SIG-M5 treated with dmso at 0.1 percent for 504 hours (cell line): ENCODE measurements around the gene ZMIZ1.

Experiments
- DNase-seq: peaks from one replicate; lab custom pipeline; 2025; ENCODE audit not compliant: unreplicated experiment; lab: John Stamatoyannopoulos, UW

Gene ZMIZ1

DNA sequence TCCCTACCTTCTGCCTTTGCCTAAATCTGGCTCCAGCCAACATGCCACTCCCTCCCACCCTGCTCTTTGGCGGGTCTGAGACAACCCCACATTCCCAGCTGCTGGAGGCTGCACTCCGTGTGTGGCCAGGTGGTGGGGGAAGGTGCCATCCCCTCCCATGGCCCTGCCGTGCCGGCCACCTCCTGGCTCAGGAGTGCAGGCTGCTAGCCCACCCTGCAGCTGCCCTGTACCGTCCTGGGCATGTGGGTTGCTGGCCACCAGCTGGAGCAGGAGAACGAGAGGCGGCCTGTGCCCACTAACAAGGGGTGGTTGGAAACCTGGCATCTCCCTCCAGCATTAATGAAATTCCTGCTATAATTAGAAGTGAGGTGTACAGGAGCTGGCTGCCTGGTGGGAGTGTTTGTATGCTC lies 97.6 kb downstream of the ZMIZ1 start:
- DNase-seq = no peak

GRCh38 chr10:79166741-79167140 lies 98.0 kb downstream of the ZMIZ1 start:
- DNase-seq = no peak

GRCh38 chr10:79167537-79167936 lies 98.8 kb downstream of the ZMIZ1 start:
- DNase-seq = no peak

DNA sequence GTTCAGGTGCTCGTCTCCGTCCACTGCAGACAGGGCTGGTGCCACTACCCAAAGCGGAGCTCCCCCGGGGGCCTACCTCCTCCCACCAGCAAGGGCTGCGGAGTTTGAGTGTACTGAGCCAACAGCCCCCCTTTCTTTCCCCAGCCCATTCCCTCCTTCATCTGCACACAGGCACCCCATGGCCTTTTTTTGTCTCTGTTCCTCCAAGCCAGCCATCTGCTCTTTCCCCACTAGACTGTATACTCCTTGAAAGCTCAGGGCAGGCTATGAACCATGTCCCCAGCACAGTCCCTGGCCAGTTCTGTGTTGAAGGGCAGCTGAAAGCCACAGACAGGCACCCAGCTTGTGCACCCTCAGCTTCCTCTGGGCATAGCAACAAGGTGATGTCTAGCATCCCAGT lies 99.4 kb downstream of the ZMIZ1 start:
- no peak for DNase-seq

GRCh38 chr10:79170226-79170752 lies 101.5 kb downstream of the ZMIZ1 start:
- DNase-seq = no peak

- no peak for DNase-seq
These were observed 102.2 kb downstream of the ZMIZ1 start for GRCh38 chr10:79170993-79171392.

GRCh38 chr10:79171504-79171903 lies 102.7 kb downstream of the ZMIZ1 start:
- no peak for DNase-seq

GRCh38 chr10:79172881-79173280 lies 104.1 kb downstream of the ZMIZ1 start:
- no peak for DNase-seq

DNA sequence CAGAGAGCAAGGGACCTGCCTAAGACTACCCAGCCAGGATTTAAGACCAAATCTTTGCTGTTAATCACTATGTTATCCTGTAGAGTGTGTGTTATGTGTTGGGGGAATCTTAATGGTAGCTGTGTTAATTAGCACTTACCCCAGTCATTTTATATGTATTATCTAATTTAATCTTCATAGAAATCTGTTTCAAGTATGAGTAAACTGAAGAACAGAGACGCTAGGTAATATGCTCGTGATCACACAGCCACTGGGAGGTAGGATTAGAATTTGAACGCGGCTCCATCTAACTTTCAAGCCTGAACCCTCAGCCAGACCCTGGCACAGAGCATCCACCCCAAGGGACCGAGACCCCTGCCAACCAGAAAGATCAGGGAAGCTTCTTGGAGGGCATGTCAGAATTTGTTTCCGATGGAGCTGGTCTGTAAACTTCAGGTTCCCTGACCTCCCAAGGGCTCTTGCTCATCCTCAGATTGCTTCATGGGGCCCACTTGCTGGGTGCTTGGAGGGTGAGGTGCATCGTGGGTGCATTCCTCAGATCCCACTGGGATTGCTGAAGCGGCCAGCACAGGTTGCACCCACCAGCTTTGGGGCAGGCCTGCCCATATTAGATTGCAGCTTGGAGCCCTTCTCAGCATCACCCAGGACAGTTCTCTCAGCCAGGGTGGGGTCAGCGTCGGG lies 105.0 kb downstream of the ZMIZ1 start:
- no peak for DNase-seq

DNA sequence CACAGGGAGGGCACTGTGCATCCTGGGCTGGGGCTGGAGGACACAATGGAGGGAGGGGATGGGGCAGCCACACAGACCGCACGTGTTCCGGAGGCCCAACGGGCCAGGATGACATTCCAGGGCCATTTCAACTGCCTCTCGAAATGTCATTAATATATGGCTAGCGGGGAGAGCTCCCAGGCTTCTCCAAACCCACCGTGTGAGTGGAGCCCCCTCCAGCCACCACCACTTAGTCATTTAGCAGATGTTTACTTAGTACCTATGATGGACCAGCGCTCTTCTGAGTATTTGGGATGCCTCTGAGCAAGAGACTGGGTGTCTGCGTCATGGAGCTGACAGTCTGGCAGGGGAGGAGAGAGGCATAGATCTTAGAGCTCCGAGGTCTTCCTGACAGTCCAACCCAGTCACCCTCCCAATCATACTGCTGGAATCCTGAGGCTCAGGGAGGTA lies 107.3 kb downstream of the ZMIZ1 start:
- DNase-seq = no peak

GRCh38 chr10:79176949-79177602 lies 108.3 kb downstream of the ZMIZ1 start:
- no peak for DNase-seq

DNA sequence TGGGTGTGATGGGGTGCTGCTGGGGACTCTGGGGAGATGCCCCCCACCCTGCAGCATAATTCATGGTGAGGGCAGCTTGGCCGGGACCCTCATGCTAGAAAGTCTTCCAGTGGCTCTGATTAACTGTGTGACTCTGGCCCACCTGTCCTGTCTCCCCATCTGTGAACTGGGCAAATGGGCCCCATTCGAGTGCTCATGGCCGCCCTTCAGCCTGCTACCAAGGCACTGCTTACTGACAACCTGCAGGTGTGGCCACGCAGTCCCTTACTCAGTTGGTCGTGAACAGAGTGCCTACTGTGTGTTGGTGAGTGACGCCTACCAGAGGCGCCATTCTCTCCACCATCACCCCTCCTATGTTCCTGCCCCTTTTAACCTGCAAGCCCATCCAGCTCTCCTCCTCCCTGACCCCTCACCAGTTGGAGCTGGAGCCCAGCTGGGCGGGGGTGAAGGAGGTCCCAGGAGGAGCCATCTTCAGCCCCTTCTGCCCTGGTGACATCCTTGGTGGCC lies 109.4 kb downstream of the ZMIZ1 start:
- DNase-seq = no peak

GRCh38 chr10:79178614-79179163 lies 109.9 kb downstream of the ZMIZ1 start:
- no peak for DNase-seq

GRCh38 chr10:79179164-79179956 lies 110.6 kb downstream of the ZMIZ1 start:
- DNase-seq = no peak

GRCh38 chr10:79179957-79180309 lies 111.2 kb downstream of the ZMIZ1 start:
- no peak for DNase-seq

DNA sequence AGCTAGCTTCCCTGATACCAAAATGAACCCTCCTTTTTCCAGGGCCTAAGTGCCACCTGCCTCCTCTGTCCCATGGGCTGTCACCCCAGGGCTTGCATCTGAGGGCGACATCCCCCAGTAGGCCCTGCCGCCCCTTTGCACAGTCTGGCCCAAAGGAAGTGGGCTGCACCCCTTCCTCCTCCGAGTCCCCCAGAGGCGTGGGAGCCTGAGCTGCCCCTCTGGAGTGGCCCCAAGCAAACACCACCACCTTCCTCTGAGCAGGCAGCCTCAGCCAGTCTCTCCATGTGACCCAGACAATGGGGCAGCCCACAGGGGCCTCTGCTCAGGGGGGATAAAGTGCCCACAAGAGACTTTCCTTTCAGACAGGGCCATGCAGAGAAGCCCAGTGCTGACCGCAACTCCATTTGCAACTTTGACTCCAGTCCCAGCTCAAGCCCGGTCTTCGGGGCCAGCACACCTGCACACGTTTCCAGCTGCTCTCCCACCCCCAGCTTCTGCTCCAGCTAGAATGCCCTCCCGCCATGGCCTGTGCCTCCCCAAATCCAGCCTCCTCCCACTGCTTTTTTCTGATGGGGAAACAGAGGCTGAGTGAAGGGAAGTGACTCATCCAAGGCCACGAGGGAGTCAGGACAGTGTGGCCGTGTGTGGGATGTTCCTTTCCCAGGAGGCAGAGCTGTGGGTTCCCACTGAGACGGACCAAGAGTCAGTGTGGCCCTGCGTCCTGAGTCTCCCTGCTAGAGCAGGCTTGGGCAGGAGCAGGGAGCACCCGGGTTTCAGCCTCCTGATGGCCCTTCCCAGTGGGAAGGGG lies 111.9 kb downstream of the ZMIZ1 start:
- DNase-seq = no peak

DNA sequence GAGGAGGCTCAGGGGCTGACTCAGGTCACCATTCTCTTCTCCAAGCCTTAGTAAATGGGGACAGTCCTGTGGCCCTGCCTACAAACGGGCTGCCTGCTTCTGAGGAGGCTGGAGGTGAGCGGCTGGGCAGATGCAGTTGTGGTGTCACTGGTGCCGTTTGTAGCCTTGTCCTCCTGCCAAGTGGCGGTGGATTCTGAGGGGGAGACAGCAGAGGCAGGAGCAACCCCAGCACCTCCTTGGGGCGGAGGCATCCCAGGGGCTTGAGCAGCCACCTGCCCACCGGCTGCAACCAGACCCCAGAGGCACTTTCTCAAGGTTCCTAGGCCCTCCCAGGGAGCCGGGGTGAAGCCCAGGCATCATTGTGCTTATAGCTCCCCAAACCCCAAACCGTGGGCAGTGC lies 112.5 kb downstream of the ZMIZ1 start:
- no peak for DNase-seq

DNA sequence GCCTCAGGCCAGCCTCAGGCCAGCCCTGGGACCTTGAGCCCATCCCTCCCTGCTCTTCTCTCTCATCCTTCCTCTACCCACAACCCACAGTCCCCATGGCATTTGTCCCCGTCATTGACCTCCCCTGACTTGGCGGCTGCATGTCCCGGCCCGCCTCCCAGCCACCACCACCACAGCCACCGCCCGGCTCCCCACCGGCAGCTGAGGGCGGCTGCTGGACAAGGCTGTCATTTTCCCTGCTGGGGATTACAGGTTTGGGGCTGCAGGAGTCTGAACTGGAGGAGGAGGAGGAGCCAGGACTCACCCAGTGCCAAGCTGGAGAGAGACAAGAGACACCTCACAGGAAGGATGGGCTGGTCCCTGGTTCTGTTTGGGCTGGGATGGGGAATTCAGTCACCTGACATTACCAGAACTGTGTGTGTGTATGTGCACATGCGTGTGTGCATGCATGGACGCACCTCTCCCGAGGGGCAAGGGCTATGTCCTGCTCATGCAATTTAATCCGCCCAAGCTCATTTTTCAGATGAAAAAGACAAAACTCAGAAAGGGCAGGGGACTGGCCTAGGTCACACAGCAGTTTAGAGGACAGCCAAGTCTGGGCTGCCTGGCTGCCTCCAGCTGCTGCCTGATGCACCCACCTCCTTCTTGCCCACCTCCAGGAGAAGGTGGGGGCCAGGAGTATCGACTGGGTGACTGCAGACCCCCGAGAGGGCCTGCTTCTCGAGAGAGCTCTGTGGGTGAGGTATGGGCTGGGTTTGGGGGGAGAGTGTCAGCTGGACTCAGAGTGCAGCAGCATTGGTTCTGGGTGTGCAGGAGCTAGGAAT lies 113.1 kb downstream of the ZMIZ1 start:
- DNase-seq = no peak

- DNase-seq = no peak
These were observed 114.2 kb downstream of the ZMIZ1 start for GRCh38 chr10:79182781-79183467.
